Head of caudate nucleus (tissue), 42 donors: Measurements from ENCODE around the gene ADGRE3.
"Not testable (repeated sequence)": the region's sequence is repeated elsewhere in the genome, so short reads cannot be mapped to it uniquely, and the experiment has no call there.

Experiments used
- DNase-seq, 42 donors: peaks; one replicate each; pipeline versions ENCODE4 v3.0.0 to v3.0.0-alpha.2; 2020 to 2021; ENCODE audit warnings: mixed read lengths in 7 of 42
- intact Hi-C: fragments of 100-400 bp; cut with DNase I; formaldehyde crosslinking; loops from one replicate; pipeline ENCODE4 v1.15.0; 2022

The ADGRE3 gene

DNA sequence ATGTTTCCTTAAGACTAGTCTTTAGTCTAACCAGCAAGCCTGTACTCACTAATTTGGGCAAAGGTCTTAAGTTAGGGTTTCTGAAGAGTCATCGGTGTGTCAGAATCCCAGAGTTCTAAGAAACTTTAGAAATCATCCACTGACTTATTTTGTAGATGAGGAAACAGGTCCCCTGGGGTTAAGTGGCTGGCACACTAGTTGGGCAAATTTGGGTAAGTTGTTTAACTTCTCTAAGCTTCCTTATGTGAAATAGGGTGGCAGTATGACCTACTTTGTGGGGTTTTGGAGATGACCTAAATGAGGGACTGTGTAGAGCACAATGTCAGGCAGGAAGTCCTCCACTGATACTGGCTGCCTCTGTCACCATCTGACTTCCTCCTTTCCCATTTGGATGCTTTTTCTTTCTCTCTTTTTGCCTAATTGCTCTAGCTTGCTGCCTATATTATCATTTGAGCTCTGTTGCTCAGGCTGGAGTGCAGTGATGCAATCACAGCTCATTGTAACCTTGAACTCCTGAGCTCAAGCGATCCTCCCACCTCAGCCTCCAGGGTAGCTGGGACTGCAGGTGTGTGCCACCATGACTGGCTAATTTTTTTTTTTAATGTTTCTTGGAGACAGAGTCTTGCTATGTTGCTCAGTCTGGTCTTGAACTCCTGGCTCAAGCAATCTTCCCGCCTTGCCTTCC is 2.3 kb downstream of the ADGRE3 start:
- intact Hi-C loops, result no loop called here
- DNase-seq, result no peak

DNA sequence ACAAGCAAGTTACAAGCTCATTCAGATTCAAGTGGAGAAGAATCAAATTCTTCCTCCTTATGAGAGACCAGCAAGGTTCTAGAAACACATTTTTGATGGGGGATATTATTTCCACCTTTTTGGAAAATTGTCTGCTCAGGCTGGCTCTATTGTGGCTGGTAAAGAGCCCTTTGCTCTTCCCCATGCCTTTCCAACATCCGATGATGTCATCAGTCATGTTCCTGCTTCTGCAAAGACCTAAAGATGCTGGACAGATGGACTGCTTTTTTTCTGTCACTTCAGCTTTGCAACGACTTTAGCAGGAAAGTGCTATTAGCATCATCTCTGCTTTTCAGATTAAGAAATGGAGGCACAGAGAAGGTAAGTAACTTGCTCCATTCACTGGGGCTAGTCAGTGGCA is 4.2 kb downstream of the ADGRE3 start:
- intact Hi-C loops, result no loop called here
- DNase-seq, result no peak

DNA sequence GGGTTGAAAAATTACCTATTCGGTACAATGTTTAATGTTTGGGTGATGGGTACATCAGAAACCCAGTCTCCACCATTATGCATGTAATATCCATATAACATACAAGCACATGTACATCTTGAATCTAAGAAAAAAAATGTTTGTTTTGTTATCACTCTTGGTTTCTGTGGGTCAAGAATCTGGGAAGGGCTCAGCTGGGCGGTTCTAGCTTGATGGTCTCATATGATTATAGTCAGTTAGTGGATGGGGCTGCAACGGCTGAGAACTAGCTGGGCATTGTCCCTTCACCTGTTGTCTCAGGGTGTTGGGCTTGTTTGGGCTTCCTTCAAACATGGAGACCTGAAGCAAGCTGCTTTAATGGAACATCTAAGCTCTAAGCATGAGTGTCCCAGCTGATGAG is 4.7 kb downstream of the ADGRE3 start:
- DNase-seq, result no peak
- intact Hi-C loops, result no loop called here

DNA sequence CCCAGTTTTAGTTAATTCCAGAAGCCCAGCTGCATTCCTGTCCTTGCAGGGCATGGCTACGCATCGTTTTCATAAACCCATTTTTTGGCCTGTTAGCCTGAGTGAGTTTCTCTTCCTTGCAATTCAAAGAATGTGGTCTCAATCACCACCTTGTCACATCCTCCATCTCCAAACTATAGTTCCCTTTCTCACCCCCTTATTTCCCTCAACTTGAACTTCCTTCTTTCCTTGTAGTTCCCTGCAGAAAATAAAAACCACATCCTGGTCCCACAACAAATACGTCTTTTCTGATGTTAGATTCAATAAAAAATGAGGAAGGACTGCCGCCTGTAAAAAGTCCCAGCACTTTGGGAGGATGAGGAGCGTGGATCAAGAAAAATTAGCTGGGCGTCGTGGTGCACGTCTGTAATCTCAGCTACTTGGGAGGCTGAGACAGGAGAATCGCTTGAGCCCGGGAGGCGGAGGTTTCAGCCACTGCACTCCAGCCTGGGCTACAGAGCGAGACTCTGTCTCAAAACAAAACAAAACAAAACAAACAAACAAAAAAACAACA is 13.2 kb downstream of the ADGRE3 start:
- intact Hi-C loops, result no loop called here
- peak in 2 of 42 donors; percentile 3 for DNase-seq

DNA sequence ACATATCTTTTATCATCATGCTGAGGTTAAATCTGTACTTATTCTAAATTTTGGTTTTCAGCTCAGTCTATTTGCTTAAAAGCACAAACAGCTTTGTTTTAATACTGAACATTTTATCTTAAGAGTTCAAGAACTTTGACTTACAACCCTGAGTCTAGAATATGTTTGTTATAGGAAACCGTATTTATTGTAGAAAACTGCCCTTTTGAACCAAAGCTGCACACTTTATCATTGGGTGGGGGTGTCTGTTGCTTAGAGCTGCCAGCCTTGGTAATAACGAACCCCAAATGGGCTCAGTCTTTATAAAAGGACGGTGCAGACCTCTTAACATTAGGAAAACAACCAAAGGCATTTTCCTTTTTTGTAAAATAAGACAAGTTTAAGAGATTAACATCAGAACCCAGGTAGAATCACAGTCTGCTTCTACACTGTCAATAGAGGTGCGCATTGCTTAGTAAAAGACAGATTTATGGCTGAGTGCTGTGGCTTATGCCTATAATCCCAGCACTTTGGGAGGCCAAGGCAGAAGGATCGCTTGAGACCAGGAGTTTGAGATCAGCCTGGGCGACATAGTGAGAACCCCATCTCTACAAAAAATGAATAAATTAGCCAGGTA is 14.7 kb downstream of the ADGRE3 start:
- DNase-seq, result no peak
- intact Hi-C loops, result no loop called here

DNA sequence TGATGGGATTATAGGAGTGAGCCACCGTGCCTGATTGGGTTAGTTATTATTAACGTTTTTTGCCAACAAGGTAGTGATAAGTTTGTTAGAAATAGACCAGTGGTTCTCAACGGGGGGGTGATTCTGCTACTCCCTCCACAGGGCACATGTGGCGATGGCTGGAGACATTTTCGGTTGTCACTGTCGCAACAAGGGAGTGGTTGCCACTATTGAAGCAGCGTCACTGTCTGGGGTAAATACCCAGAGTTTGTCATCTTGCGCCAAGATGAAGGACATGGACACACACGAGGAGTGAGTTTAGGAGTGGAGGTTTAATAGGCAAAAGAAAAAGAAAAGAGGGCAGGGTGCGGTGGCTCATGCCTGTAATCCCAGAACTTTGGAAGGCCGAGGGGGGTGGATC is 18.9 kb downstream of the ADGRE3 start:
- intact Hi-C loops, result no loop called here
- no peak for DNase-seq

DNA sequence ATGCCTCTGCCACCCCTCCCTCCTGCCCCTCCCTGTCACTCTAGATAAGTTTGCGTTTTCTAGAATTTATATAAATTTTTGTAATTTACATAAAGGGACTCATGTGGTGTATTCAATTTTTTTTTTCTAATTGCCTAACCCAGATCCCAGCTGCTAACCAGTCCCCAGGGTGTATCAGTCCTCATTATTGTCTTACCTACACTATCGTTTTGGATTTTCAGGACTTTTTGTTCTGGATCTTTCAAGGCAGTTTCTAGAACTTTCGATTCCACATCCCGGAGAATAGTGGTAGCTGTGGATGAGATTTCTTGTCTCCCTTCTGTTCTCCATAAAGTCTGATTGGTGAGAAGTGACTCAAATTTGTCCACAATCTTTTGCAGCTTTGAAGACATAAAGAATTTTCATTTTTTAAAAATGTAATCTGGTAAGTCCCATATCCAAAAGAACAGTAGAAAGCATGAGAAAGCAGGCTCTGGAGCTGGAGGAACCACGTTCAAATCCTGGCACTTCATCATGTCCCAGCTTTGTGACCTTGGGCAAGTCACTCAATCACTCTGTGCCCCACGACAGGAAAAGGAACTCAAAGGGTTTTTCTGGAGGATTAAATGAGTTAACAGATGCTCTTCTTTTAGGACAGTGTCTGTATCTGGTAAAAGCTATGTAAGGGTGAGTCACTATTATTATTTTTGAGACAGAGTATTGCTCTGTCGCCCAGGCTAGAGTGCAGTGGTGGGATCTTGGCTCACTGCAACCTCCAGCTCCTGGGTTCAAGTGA is 19.7 kb downstream of the ADGRE3 start:
- intact Hi-C loops, result no loop called here
- no peak for DNase-seq

DNA sequence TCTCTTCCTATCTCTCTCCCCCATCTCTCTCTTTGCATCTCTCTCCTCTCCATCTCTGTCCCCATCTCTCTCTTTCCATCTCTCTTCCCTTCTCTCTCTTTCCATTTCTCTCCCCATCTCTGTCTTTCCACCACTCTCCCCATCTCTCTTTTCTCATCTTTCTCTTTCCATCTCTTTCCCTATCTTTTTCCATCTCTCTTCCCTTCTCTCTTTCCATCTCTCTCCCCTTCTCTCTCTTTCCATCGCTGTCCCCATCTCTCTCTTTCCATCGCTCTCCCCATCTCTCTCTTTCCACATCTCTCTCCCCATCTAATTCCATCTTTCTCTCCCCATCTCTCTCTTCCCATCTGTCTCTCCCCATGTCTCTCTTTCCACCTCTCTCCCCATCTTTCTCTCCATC is 24.5 kb downstream of the ADGRE3 start:
- intact Hi-C loops, result no loop called here
- DNase-seq, result no peak

DNA sequence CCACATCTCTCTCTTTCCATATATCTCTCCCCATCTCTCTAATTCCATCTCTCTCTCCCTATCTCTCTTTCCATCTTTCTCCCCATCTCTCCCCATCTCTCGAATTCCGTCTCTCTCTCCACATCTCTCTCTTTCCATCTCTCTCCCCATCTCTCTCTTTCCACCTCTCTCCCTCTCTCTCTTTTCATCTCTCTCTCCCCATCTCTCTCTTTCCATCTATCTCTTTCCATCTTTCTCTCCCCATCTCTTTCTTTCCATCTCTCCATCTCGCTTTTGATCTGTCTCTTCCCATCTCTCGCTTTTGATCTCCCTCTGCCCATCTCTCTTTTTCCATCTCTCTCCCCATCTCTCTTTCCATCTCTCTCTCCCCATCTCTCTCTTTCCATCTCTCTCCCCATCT is 25.6 kb downstream of the ADGRE3 start:
- intact Hi-C loops, result no loop called here
- DNase-seq, result no peak

DNA sequence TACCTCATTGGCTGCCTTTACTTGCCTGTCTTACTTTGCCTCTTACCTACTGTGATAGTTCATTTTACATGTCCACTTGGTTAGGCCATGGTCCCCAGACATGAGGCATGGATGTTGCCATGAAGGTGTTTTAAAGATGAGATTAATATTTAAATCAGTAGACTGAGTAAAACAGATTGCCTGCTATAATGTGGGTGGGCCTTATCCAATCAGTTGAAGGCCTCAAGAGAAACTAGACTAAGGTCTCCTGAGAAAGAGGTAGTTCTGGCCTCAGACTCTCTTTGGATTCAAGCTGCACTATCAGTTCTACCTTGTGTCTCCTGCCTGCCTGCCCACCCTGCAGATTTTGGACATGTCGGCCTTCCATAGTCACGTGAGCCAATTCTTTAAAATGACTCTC is 26.1 kb downstream of the ADGRE3 start:
- intact Hi-C loops, result no loop called here
- no peak for DNase-seq

DNA sequence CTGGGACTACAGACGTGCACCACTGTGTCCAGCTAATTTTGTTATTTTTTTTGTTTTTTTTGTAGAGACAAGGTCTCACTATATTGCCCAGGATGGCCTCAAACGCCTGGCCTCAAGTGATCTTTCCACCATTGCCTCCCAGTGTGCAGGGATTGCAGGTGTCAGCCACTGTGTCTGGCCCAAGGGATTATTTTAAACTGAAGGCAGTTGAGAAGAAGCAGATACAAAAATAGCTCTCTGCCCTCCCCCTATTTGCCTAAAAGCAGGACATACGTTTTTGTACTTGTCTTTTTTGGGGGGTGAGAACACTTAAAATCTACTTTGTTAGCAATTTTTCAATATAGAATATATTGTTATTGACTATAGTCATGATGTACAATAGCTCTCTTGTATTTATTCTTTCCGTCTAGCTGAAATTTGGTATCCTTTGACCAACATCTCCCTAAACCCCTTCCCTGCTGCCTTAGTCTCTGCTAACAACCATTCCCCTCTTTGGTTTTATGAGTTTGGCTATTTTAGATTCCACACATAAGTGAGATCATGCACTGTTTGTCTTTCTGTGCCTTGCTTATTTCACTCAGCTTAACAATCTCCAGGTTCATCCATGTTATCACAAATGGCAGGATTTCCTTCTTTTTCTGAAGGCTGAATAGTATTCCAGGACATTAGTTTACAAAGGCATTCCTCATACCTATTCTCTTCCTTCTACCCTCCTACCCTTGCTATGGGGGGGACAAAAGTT is 34.9 kb downstream of the ADGRE3 start:
- DNase-seq, result no peak
- intact Hi-C loops, result no loop called here

DNA sequence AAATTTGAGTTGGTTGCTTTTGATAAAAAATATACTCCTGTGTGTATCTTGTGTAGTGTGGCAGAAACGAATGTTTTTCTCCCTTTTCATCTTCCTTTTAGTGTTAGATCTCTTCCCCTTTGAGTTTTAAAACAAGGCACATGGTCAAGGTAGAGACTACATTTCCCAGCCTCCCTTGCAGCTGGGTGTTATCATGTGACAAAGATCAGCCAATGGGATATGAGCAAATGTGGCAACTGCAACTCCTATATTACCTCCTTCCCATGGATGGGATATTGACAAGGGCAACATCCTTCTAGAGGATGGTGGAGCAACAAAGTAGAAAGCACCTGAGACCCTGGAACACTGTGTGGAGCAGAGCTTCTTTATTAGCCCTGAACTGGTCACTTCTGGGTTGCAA is 42.4 kb downstream of the ADGRE3 start:
- no peak for DNase-seq
- intact Hi-C loops, result no loop called here

DNA sequence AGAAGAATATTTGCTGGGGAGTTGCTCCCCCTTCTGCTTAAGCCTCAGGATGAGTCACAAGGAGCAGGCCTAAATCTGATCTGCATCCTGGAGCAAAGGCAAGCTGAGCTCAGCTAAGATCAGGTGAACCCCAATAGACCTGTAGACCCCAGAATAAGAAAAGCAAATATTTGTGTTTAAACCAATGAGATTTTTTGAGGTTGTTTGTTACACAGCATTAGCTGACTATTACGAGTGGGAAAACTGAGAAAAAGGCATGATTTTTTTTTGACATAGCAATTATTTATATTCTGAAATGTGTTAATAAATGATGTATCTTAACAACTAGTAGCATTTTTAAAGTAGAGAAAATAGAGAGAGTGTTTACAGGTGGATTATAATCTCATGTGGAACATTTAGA is 45.1 kb downstream of the ADGRE3 start:
- intact Hi-C loops, result no loop called here
- DNase-seq, result no peak

DNA sequence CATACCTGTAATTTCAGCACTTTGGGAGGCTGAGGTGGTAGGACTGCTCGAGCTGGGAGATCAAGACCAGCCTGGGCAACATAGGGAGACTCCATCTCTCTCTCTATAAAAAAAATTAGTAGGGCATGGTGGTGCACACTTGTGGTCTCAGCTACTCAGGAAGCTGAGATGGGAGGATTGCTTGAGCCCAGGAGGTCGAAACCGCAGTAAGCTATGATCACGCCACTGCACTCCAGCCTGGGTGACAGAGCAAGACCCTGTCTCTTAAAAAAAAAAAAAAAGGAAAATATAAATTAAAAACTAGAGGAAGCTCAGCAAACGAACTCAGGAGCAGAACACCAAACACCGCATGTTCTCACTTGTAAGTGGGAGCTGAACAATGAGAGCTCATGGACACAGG is 50.2 kb downstream of the ADGRE3 start:
- DNase-seq, intact Hi-C loops: not testable (repeated sequence)

DNA sequence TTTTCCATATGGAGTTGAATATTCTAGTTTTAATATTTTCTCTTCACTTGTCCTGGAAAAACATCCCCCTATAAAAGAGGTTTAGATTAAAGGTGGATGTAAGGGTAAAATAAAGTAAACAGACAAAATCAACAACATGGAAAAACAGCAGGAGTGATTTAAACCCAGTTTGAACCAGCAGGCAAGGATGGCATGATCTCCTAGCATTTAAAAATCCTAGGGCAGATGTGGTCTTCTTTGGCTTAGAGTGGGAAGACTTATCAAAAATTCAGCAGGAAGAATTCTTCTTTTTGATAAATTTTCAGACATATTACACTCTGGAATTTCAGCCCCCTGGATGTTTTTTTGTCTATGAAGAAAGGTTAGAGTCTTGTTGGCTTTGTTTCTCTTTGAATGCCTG is 55.2 kb downstream of the ADGRE3 start:
- no peak for DNase-seq
- intact Hi-C loops, result no loop called here

DNA sequence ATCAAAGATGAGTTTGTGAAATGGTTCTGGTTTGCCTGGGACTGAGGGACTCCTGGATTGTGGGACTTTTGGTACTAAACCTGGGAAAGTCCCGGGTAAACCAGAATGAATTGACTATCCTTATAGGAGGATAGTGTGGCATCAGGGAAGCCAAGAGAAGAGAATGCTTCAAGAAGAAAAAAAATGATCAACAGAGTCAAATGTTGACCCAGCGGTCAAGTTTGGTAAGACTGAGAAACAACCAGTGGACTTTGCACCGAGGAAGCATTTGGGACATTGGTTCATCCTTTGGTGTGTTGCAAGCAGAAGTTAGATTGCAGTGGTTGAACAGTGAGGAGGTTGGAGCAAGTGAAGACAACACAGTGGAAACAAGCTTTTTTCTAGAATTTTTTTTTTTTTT is 58.2 kb downstream of the ADGRE3 start:
- intact Hi-C loops, result no loop called here
- DNase-seq, result no peak

DNA sequence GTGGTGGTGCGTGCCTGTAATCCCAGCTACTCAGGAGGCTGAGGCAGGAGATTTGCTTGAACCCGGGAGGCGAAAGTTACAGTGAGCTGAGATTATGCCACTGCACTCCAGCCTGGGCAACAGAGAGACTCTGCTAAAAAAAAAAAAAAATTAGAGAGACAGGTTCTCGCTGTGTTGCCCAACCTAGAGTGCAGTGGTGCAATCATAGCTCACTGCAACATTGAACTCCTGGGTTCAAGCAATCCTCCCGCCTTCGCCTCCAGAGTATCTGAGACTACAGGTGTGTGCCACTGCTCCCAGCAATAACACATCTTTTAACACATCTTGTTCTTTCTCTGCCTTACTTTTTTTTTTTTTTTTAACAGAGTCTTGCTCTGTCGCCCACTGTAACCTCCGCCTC is 59.0 kb downstream of the ADGRE3 start:
- DNase-seq, result no peak
- intact Hi-C loops, result no loop called here

DNA sequence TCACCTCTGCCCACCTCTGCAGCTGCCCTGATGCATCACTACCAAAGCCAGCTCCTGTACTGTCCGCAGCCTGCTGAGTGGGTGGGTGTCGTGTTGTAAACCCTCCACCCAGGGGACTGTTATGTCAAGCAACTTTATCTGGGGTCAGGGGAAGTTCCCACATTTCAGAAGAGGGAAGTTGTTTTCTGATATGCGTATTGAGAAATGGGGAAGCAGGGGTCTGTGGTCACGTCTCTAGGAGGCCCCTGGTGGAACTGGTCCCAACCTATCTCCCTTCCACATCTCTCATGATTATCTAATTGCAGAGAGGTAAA is 60.6 kb downstream of the ADGRE3 start:
- intact Hi-C loops, result no loop called here
- DNase-seq, result peak in 11 of 42 donors; percentile 3 to 26 (median 10)

DNA sequence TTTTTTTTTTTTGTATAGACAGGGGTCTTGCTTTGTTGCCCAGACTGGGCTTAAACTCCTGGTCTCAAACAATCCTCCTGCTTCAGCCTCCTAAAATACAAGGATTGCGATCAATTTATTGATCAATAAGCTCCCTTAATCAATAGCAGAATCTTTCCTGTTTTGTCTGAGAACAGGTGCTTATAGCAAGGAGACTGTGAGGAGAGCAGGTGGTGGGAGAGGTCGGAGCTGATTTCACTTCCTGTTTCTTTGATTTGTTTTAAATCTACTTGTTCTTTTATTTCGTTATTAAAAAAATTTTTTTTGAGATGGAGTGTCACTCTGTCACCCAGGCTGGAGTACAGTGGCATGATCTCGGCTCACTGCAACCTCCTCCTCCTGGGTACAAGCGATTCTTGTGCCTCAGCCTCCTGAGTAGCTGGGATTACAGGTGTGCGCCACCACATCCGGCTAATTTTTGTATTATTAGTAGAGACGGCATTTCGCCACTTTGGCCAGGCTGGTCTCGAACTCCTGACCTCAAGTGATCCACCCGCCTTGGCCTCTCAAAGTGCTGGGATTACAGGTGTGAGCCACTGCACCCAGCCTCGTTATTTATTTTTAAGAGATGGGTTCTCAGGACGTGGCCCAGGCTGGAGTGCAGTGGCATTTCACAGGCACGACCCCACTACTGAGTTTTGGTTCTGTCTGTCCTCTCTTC is 61.1 kb downstream of the ADGRE3 start:
- DNase-seq, intact Hi-C loops: not testable (repeated sequence)
